Ovary (tissue), 9 donors: ENCODE measurements around the gene C3orf20. TPM values are rescaled to one million over a fixed set of nuclear protein-coding genes. Genes with fewer than 3 reads are reported as not detected.

Experiments
- DNase-seq, 5 donors: peaks; one replicate each; pipeline ENCODE4 v3.0.0-alpha.2; 2019 to 2020
- H3K27ac ChIP-seq, 2 donors: fragments of 200-600 bp; one replicate each; pipeline versions ENCODE4 v1.5.1 to v1.8.0; 2019 to 2022
- H3K27me3 ChIP-seq: fragments of 200-600 bp; one replicate; pipeline ENCODE4 v1.8.0; 2022
- H3K36me3 ChIP-seq: fragments of 200-600 bp; sonication (generic); one replicate; pipeline ENCODE4 v1.5.1; 2019
- H3K4me1 ChIP-seq: one replicate; pipeline ENCODE4 v1.8.1; 2013; ENCODE audit warnings: mild to moderate bottlenecking, moderate library complexity; ENCODE audit not compliant: insufficient read depth
- H3K4me3 ChIP-seq: fragments of 200-600 bp; sonication (generic); one replicate; pipeline ENCODE4 v1.5.1; 2017
- H3K9me3 ChIP-seq, 2 donors: fragments of 200-600 bp in 1 of 2; sonication (generic) in 1 of 2; one replicate each; pipeline versions ENCODE4 v1.5.1 to v1.8.1; 2013 to 2019; ENCODE audit warnings: mild to moderate bottlenecking in 1 of 2, moderate library complexity in 1 of 2
- CTCF ChIP-seq, 3 donors: fragments of 450-650 bp in 2 of 3; fragments of 200-600 bp in 1 of 3; IDR thresholded peaks; one replicate each; pipeline versions ENCODE4 v1.5.1 to v1.8.0; 2016 to 2022; ENCODE audit warnings: antibody characterized with exemption in 3 of 3, mild to moderate bottlenecking in 1 of 3
- EP300 ChIP-seq: sonication (generic); formaldehyde crosslinking; IDR thresholded peaks from one replicate; pipeline ENCODE4 v1.6.1; 2017; ENCODE audit warnings: antibody characterized with exemption
- POLR2A ChIP-seq: fragments of 450-650 bp; IDR thresholded peaks from one replicate; pipeline ENCODE4 v1.6.1; 2017; ENCODE audit warnings: antibody characterized with exemption, mild to moderate bottlenecking, moderate library complexity
- WGBS, 3 donors: extraction: QIAGEN DNeasy Blood & Tissue Kit in 1 of 3; methylation state at CpG; one replicate each; pipeline versions ENCODE4 v1.1.5 to v1.1.7; 2013 to 2017; 5-methylcytosine and 5-hydroxymethylcytosine counted together
- intact Hi-C, 4 donors: fragments of 100-400 bp; cut with DNase I; formaldehyde crosslinking; loops; one replicate each; pipeline versions ENCODE4 v1.11.0 to v1.15.1; 2022 to 2023
- polyA plus RNA-seq, 2 donors: library from polyadenylated mRNA; stranded (reverse); fragments of 200-250 nt in 1 of 2; fragments of 350-450 nt in 1 of 2; fragmentation: Illumina TruSeq in 1 of 2; extraction: RNeasy Lipid Tissue Mini Kit (QIAGEN cat#74804) in 1 of 2; gene quantifications; one replicate each; pipeline ENCODE4 v1.2.3, GENCODE V29; 2013 to 2014
- total RNA-seq, 7 donors: library from RNA; depleted of rRNA in 2 of 7; stranded (reverse); fragments of >200 nt in 2 of 7; fragmentation: NEBNext Ultra II Directional in 3 of 7; extraction: Animal tissue kit (Norgen Biotek cat#: 25700) in 3 of 7; gene quantifications; one replicate each; pipeline versions ENCODE4 v1.1.0 to v1.2.4, GENCODE V29; 2016 to 2023
- donor health status: DM: no; HTN: no; CAD: no; lungs with moderate emphysema.
- donor health status: DM: no; HTN: no; CAD: no.
- donor health status: Bipolar disorder and iron deficiency.
- donor health status: DM: yes; HTN: yes; CAD: no.
- donor health status: DM: no; HTN: no; CAD: no.
- donor health status: DM: yes; HTN: yes; CAD: no.

C3orf20 gene
- total and polyA plus RNA-seq, 9 donors: 0.08 to 0.17 (median 0.11) TPM; not detected in 3

- TF ChIP-seq EP300 (no peak), CTCF (IDR thresholded peaks at IDR 0.05) (no peak), POLR2A (no peak)
- intact Hi-C loops: no loop called here
- H3K27me3 ChIP-seq: no peaks in the 10 kb centered on the region
- no peak overlapping the region for H3K4me3 ChIP-seq
- no peaks in the 10 kb centered on the region for H3K9me3 ChIP-seq
- DNase-seq: peak in 2 of 5 donors; percentile 1 to 2
- no peaks in the 10 kb centered on the region for H3K4me1 ChIP-seq
- no peak overlapping the region for H3K27ac ChIP-seq
- no peaks in the 10 kb centered on the region for H3K36me3 ChIP-seq
- 90 to 95% (median 92%) methylated on average over 7 of the region's 7 CpGs for WGBS, 3 donors
Measured at GRCh38 chr3:14775011-14775410, 100.1 kb downstream of the C3orf20 start.

- 90 to 93% (median 90%) methylated on average over 4 of the region's 4 CpGs for WGBS, 3 donors
- H3K27ac ChIP-seq: no peak overlapping the region
- DNase-seq: peak in 2 of 5 donors; percentile 1 to 4
- H3K4me3 ChIP-seq: no peak overlapping the region
- intact Hi-C loops: no loop called here
- no peaks in the 10 kb centered on the region for H3K27me3 ChIP-seq
- TF ChIP-seq EP300 (no peak), POLR2A (no peak), CTCF (IDR thresholded peaks at IDR 0.05) (no peak)
- H3K9me3 ChIP-seq: no peaks in the 10 kb centered on the region
- no peaks in the 10 kb centered on the region for H3K36me3 ChIP-seq
- no peaks in the 10 kb centered on the region for H3K4me1 ChIP-seq
Measured at GRCh38 chr3:14775563-14775962, 100.6 kb downstream of the C3orf20 start.

GRCh38 chr3:14779069-14779685 lies 104.2 kb downstream of the C3orf20 start:
- Histone ChIP-seq H3K36me3 (no peaks in the 10 kb centered on the region), H3K9me3 (no peaks in the 10 kb centered on the region), H3K4me3 (no peak overlapping the region), H3K27ac (no peak overlapping the region), H3K27me3 (no peaks in the 10 kb centered on the region), H3K4me1 (no peaks in the 10 kb centered on the region)
- TF ChIP-seq EP300: no peak
- TF ChIP-seq POLR2A: no peak
- no peak for TF ChIP-seq CTCF (IDR thresholded peaks at IDR 0.05)
- intact Hi-C loops: no loop called here
- 93 to 97% (median 97%) methylated on average over 2 of the region's 2 CpGs for WGBS, 3 donors
- DNase-seq: no peak

- H3K9me3 ChIP-seq: no peaks in the 10 kb centered on the region
- no peaks in the 10 kb centered on the region for H3K27me3 ChIP-seq
- H3K4me1 ChIP-seq: no peaks in the 10 kb centered on the region
- DNase-seq: peak in 3 of 5 donors; percentile 40 to 49 (median 46)
- H3K27ac ChIP-seq: no peak overlapping the region
- 46 to 48% (median 47%) methylated on average over 12 of the region's 12 CpGs for WGBS, 3 donors
- no peaks in the 10 kb centered on the region for H3K36me3 ChIP-seq
- intact Hi-C loops: loop anchor here in 1 of 4 donors (10.0 kb wide), 1 partner anchor 106 kb away; the partner anchor contains the start of gene C3orf20
- no peak for TF ChIP-seq POLR2A
- TF ChIP-seq CTCF (IDR thresholded peaks at IDR 0.05): no peak
- TF ChIP-seq EP300: no peak
- H3K4me3 ChIP-seq: no peak overlapping the region
Measured at GRCh38 chr3:14780927-14781507, 106.1 kb downstream of the C3orf20 start.
